HepG2 (cell line): ENCODE results near the gene LAMB4. TPM values are rescaled to one million over a fixed set of nuclear protein-coding genes. Genes with fewer than 3 reads are reported as not detected.

Experiments used
- ATM ChIP-seq: fragments of 450-650 bp; IDR thresholded peaks from 2 replicates; pipeline ENCODE4 v1.7.1; 2017; ENCODE audit warnings: mild to moderate bottlenecking, borderline replicate concordance
- NFYC ChIP-seq: IDR thresholded peaks from 2 replicates; pipeline ENCODE4 v1.6.1; 2016; ENCODE audit warnings: missing genetic modification reagents, missing compliant biosample characterization
- SETDB1 ChIP-seq: sonication (generic); formaldehyde crosslinking; IDR thresholded peaks from 2 replicates; pipeline ENCODE4 v1.5.1; 2020; ENCODE audit warnings: missing genetic modification reagents, mild to moderate bottlenecking, borderline replicate concordance
- SMC3 ChIP-seq: IDR thresholded peaks from 2 replicates; pipeline ENCODE4 v1.6.1; 2011; ENCODE audit warnings: low read length, improper control_type of control experiment
- SNRNP70 ChIP-seq: fragments of 200-400 bp; formaldehyde crosslinking; IDR thresholded peaks from 2 replicates; pipeline ENCODE4 v1.6.1; 2017; ENCODE audit warnings: mild to moderate bottlenecking, low read depth, low read length, moderate library complexity
- ZNF136 ChIP-seq: sonication (generic); formaldehyde crosslinking; IDR thresholded peaks from 2 replicates; pipeline ENCODE4 v1.8.1; 2022; ENCODE audit warnings: low read depth, mild to moderate bottlenecking, moderate library complexity, missing genetic modification reagents
- ZNF33A ChIP-seq: sonication (generic); formaldehyde crosslinking; IDR thresholded peaks from 2 replicates; pipeline ENCODE4 v1.5.1; 2020; ENCODE audit warnings: missing genetic modification reagents, mild to moderate bottlenecking, moderate library complexity, borderline replicate concordance
- ZNF644 ChIP-seq: IDR thresholded peaks from 2 replicates; pipeline ENCODE4 v1.6.1; 2016; ENCODE audit warnings: low read depth
- polyA plus RNA-seq, 8 experiments: library from polyadenylated mRNA; depleted of rRNA in 3 of 8; stranded (reverse) in 7 of 8; unstranded in 1 of 8; fragments of >200 nt; fragmentation: Illumina TruSeq in 4 of 8; extraction: Trizol in 4 of 8; gene quantifications; 2 replicates each; pipeline versions ENCODE4 v1.2.1 to v1.2.3, GENCODE V29; 2011 to 2016; ENCODE audit warnings: low read depth in 4 of 8, missing spikeins in 1 of 8, mixed read lengths in 1 of 8; ENCODE audit not compliant: insufficient read depth in 1 of 8
- total RNA-seq, 5 experiments: library from RNA; depleted of rRNA; stranded (reverse); fragments of >200 nt; fragmentation: Illumina TruSeq; extraction: Trizol; gene quantifications; 2 replicates each; pipeline ENCODE4 v1.2.3, GENCODE V29; 2016; ENCODE audit warnings: low read depth in 1 of 5
- TF ChIP-seq, protein P1 (sequence below): sonication (generic); formaldehyde crosslinking; IDR thresholded peaks from 2 replicates; pipeline ENCODE4 v1.4.0; 2020; ENCODE audit warnings: missing genetic modification reagents, borderline replicate concordance
- TF ChIP-seq, protein P2 (sequence below): sonication (generic); formaldehyde crosslinking; IDR thresholded peaks from 2 replicates; pipeline ENCODE4 v1.5.1; 2020; ENCODE audit warnings: mild to moderate bottlenecking, missing genetic modification reagents
- TF ChIP-seq, protein P3 (sequence below): sonication (generic); formaldehyde crosslinking; IDR thresholded peaks from 2 replicates; pipeline ENCODE4 v1.4.0; 2020; ENCODE audit warnings: missing genetic modification reagents, borderline replicate concordance
- TF ChIP-seq, protein P4 (sequence below): sonication (generic); formaldehyde crosslinking; IDR thresholded peaks from 2 replicates; pipeline ENCODE4 v1.9.0; 2021; ENCODE audit warnings: mild to moderate bottlenecking, missing genetic modification reagents

Gene LAMB4
- total and polyA plus RNA-seq, 2 of the 13 experiments (the other 11 are each of a cell fraction or from before 2014, with no cell fraction given): 0.05 TPM; not detected in 1

DNA sequence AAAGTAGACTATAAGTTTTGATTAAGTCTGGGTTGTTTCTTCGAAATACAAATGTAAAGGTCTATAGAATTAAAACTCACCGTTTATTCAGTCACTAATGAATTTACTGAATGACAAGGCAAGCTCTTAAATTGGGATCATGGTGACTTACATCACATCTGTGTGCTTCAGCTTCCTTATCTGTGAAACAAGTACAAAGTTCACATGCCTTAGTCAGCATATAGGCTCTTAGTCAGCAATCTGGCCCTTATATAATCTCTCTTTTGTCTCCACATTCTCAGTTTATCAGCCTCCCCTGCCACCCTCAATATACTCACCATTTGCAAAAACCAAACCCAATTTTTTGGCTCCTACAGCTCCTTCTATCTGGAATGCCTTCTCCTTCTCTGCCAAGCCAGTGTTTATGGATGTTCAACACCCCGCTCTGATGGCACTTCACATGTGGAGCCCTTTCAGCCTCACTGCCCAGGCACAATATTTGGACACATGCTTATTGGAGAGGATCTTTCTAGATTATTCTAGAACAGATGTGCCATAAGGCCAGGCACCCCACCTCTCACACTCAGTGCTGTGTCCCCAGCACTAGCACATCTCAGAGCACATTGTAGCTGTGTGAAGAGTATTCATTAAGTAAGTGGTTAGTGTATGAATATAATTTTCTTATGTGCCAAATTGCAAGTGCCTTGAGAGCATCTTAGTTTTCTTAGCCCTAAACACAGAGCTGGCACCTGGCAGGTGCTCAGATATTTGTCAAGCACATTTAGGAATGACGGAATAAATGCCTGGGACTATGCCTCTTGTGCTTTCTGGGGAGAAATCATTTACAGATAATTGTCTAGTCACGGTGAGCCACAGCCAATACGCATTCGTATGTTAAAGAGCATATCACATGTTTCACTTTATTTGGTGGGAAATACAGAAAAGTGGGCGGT is 117.4 kb downstream of the LAMB4 start (continued):
- TF ChIP-seq, protein P1, sequence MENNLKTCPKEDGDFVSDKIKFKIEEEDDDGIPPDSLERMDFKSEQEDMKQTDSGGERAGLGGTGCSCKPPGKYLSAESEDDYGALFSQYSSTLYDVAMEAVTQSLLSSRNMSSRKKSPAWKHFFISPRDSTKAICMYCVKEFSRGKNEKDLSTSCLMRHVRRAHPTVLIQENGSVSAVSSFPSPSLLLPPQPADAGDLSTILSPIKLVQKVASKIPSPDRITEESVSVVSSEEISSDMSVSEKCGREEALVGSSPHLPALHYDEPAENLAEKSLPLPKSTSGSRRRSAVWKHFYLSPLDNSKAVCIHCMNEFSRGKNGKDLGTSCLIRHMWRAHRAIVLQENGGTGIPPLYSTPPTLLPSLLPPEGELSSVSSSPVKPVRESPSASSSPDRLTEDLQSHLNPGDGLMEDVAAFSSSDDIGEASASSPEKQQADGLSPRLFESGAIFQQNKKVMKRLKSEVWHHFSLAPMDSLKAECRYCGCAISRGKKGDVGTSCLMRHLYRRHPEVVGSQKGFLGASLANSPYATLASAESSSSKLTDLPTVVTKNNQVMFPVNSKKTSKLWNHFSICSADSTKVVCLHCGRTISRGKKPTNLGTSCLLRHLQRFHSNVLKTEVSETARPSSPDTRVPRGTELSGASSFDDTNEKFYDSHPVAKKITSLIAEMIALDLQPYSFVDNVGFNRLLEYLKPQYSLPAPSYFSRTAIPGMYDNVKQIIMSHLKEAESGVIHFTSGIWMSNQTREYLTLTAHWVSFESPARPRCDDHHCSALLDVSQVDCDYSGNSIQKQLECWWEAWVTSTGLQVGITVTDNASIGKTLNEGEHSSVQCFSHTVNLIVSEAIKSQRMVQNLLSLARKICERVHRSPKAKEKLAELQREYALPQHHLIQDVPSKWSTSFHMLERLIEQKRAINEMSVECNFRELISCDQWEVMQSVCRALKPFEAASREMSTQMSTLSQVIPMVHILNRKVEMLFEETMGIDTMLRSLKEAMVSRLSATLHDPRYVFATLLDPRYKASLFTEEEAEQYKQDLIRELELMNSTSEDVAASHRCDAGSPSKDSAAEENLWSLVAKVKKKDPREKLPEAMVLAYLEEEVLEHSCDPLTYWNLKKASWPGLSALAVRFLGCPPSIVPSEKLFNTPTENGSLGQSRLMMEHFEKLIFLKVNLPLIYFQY (CRISPR knock-in tag): no peak
- TF ChIP-seq ZNF136 (CRISPR knock-in tag) (no peak), ZNF33A (no peak), SMC3 (no peak), NFYC (CRISPR knock-in tag) (no peak; the same call in 1 of the 2 replicates), SETDB1 (CRISPR knock-in tag) (no peak), SNRNP70 (no peak), ZNF644 (CRISPR knock-in tag) (peak; percentile 90), ATM (peak; percentile 54; the same call in 1 of the 2 replicates)
- TF ChIP-seq, protein P2, sequence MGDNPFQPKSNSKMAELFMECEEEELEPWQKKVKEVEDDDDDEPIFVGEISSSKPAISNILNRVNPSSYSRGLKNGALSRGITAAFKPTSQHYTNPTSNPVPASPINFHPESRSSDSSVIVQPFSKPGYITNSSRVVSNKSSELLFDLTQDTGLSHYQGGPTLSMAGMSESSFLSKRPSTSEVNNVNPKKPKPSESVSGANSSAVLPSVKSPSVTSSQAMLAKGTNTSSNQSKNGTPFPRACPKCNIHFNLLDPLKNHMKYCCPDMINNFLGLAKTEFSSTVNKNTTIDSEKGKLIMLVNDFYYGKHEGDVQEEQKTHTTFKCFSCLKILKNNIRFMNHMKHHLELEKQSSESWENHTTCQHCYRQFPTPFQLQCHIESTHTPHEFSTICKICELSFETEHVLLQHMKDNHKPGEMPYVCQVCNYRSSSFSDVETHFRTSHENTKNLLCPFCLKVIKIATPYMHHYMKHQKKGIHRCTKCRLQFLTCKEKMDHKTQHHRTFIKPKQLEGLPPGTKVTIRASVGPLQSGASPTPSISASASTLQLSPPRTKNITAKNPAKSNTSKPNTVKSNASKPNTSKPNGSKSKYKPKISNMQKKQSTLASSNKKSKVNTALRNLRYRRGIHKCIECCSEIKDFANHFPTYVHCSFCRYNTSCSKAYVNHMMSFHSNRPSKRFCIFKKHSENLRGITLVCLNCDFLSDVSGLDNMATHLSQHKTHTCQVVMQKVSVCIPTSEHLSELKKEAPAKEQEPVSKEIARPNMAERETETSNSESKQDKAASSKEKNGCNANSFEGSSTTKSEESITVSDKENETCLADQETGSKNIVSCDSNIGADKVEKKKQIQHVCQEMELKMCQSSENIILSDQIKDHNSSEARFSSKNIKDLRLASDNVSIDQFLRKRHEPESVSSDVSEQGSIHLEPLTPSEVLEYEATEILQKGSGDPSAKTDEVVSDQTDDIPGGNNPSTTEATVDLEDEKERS: peak; percentile 55; the same call in 1 of the 2 replicates
- TF ChIP-seq, protein P3, sequence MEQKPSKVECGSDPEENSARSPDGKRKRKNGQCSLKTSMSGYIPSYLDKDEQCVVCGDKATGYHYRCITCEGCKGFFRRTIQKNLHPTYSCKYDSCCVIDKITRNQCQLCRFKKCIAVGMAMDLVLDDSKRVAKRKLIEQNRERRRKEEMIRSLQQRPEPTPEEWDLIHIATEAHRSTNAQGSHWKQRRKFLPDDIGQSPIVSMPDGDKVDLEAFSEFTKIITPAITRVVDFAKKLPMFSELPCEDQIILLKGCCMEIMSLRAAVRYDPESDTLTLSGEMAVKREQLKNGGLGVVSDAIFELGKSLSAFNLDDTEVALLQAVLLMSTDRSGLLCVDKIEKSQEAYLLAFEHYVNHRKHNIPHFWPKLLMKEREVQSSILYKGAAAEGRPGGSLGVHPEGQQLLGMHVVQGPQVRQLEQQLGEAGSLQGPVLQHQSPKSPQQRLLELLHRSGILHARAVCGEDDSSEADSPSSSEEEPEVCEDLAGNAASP (CRISPR knock-in tag): no peak
- TF ChIP-seq, protein P4, sequence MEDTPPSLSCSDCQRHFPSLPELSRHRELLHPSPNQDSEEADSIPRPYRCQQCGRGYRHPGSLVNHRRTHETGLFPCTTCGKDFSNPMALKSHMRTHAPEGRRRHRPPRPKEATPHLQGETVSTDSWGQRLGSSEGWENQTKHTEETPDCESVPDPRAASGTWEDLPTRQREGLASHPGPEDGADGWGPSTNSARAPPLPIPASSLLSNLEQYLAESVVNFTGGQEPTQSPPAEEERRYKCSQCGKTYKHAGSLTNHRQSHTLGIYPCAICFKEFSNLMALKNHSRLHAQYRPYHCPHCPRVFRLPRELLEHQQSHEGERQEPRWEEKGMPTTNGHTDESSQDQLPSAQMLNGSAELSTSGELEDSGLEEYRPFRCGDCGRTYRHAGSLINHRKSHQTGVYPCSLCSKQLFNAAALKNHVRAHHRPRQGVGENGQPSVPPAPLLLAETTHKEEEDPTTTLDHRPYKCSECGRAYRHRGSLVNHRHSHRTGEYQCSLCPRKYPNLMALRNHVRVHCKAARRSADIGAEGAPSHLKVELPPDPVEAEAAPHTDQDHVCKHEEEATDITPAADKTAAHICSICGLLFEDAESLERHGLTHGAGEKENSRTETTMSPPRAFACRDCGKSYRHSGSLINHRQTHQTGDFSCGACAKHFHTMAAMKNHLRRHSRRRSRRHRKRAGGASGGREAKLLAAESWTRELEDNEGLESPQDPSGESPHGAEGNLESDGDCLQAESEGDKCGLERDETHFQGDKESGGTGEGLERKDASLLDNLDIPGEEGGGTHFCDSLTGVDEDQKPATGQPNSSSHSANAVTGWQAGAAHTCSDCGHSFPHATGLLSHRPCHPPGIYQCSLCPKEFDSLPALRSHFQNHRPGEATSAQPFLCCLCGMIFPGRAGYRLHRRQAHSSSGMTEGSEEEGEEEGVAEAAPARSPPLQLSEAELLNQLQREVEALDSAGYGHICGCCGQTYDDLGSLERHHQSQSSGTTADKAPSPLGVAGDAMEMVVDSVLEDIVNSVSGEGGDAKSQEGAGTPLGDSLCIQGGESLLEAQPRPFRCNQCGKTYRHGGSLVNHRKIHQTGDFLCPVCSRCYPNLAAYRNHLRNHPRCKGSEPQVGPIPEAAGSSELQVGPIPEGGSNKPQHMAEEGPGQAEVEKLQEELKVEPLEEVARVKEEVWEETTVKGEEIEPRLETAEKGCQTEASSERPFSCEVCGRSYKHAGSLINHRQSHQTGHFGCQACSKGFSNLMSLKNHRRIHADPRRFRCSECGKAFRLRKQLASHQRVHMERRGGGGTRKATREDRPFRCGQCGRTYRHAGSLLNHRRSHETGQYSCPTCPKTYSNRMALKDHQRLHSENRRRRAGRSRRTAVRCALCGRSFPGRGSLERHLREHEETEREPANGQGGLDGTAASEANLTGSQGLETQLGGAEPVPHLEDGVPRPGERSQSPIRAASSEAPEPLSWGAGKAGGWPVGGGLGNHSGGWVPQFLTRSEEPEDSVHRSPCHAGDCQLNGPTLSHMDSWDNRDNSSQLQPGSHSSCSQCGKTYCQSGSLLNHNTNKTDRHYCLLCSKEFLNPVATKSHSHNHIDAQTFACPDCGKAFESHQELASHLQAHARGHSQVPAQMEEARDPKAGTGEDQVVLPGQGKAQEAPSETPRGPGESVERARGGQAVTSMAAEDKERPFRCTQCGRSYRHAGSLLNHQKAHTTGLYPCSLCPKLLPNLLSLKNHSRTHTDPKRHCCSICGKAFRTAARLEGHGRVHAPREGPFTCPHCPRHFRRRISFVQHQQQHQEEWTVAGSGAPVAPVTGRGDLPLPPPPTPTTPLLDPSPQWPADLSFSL: no peak
